Gastroesophageal sphincter (tissue), 3 donors: ENCODE measurements around the gene SEPTIN10.

ENCODE experiments used
- POLR2A ChIP-seq, 2 donors: fragments of 450-650 bp; IDR thresholded peaks; one replicate each; pipeline ENCODE4 v1.6.1; 2017; ENCODE audit warnings: antibody characterized with exemption in 2 of 2, mild to moderate bottlenecking in 2 of 2, moderate library complexity in 1 of 2
- POLR2AphosphoS5 ChIP-seq: sonication (generic); formaldehyde crosslinking; IDR thresholded peaks from one replicate; pipeline ENCODE4 v1.6.1; 2017; ENCODE audit warnings: antibody characterized with exemption
- TF ChIP-seq, protein P1 (sequence below), 4 experiments: fragments of 200-600 bp in 2 of 4; fragments of 450-650 bp in 2 of 4; sonication (generic) in 1 of 4; IDR thresholded peaks; one replicate each; pipeline ENCODE4 v1.5.1; 2017 to 2019; ENCODE audit warnings: antibody characterized with exemption in 4 of 4, mild to moderate bottlenecking in 2 of 4, moderate library complexity in 2 of 4

DNA sequence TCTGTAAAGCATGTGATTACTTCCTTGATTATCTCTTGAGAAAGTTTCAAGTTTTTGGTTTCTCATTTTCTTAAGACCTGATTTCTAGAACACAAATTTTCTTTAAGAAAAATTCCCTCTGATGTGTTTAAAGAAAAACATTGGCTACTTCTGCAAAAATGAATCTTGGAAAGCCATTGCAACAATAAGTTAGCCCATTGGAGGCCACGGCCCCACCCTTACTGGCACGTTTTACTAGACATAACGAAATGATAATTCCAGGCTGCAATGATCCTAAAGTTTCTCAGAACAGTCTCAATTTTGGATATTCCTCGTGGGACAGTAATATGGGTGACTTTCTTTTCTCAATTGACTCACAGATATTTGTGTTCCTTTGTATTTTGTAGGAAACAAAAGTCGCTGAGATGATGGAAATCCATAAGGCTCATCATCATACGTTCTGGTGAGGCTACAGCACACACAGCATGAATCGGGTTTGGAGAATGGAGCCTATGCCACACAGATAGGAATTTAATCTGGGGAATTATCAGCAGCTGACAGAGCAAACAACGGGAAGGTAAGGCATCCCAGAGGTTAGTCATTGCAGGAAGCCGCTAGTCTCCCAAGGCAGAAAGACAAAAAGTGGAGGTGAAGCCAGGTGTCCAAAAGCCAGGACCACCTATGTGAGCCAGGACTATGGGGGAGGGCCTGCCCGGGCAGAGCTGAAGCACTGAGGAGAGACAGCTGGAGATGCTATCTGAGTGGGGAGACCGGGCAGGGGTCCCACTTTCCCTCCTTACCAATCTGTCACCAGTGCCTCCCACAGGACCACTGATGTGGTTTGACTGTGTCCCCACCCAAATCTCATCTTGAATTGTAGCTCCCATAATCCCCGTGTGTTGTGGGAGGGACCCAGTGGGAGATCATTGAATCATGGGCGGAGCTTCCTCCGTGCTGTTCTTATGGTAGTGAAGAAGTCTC, 36.2 kb upstream of the SEPTIN10 start:
- TF ChIP-seq, protein P1, sequence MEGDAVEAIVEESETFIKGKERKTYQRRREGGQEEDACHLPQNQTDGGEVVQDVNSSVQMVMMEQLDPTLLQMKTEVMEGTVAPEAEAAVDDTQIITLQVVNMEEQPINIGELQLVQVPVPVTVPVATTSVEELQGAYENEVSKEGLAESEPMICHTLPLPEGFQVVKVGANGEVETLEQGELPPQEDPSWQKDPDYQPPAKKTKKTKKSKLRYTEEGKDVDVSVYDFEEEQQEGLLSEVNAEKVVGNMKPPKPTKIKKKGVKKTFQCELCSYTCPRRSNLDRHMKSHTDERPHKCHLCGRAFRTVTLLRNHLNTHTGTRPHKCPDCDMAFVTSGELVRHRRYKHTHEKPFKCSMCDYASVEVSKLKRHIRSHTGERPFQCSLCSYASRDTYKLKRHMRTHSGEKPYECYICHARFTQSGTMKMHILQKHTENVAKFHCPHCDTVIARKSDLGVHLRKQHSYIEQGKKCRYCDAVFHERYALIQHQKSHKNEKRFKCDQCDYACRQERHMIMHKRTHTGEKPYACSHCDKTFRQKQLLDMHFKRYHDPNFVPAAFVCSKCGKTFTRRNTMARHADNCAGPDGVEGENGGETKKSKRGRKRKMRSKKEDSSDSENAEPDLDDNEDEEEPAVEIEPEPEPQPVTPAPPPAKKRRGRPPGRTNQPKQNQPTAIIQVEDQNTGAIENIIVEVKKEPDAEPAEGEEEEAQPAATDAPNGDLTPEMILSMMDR (IDR thresholded peaks at IDR 0.05), result no peak
- TF ChIP-seq POLR2AphosphoS5 (no peak), POLR2A (IDR thresholded peaks at IDR 0.05) (no peak)
